Stimulated activated CD4-positive, alpha-beta T cell treated with anti-CD3 and anti-CD28 coated beads, Interleukin-4, amount 100 ng/mL, for 48 hours (primary cell): ENCODE measurements around the gene PKNOX2.

Source experiments
- DNase-seq, 2 donors: peaks; one replicate each; pipeline ENCODE4 v3.0.0-alpha.2; 2020; ENCODE audit warnings: low read depth in 2 of 2

Gene PKNOX2

GRCh38 chr11:125359130-125359529 is 194.6 kb downstream of the PKNOX2 start:
- no peak for DNase-seq

DNA sequence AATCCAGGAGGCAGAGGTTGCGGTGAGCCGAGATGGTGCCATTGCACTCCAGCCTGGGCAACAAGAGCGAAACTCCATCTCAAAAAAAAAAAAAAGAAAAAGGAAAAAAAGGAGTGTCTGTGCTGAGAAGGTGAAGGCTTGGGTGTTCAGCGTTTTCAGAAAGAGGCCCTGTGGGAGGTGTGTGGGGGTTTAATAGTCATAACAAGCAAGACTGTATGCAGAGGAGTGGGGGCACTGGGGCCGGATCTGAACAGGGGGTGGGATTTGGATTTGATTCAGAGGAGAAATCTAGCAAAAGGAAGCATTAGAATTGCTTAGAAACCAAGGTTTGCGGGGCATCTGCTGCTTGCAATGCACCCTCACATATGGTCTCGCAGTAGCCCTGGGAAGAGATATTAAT is 195.5 kb downstream of the PKNOX2 start:
- DNase-seq, result no peak

DNA sequence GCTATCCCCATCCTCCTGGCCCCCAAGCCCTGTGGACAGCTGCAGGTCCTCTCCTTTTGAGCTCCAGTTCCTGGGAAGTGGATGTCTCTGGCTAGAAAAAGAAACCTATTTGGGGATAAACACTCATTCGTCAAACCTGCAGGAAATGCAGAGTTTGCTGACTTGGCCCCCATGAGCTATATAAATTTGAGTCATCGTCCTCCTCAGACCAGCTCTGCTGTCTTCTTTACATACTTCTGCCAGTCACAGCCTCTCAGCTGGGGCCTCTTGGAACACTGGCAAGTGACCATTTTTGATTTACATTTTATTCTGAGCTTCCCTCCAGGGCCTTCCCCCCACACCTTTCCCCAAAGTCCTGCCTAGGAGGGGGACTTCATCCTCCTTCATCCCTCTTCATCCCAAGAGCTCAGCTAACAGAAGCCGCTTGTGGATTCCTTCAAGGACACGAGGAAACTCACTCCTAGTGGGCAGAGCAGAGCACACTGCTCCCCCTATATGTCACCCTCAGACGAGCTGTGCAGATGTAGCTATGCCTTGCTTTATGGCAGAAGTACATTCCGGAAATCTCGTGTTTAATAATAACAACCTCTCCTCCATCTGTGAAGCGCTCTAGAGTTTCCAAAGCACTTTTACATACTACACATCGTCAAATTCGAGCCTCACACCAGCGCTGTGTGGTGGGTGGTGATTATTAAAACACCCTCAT is 199.7 kb downstream of the PKNOX2 start:
- DNase-seq, result no peak

DNA sequence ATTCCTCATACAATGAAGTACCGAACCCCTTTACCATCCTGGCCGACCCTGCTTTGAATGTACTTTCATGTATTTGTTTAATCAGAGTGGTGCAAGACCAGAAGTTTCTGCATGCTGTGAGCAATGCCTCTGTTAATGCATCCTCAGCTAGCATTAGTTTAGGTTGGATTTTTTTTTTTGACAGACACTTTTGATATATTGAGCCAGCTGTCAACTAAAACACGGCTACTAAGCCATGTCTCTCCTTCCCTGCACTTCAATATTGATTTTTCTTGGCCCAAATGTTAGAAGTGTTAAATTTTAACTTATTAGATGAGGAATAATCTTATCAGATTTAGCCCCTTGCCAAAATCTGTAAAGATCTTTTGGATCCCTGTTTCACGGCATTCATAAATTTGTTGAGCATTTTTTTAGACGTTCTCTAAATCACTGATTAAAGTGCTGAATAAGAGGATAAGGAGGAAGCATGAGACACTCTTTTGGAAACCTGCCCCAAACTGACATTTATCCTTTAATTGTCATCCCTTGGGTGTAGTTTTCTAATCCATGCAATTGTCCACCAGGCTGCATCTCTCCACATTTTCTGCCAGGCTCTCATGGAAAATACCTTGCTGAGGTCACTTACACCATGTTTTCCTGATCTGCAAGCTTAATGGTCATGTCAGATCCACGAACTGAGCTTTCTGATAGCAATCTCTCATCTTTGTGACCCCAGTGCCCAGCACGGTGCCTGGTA is 200.8 kb downstream of the PKNOX2 start:
- no peak for DNase-seq

- no peak for DNase-seq
These were observed 203.2 kb downstream of the PKNOX2 start for GRCh38 chr11:125367710-125368109.

GRCh38 chr11:125368757-125369156 is 204.2 kb downstream of the PKNOX2 start:
- no peak for DNase-seq

- no peak for DNase-seq
These were observed 205.3 kb downstream of the PKNOX2 start for GRCh38 chr11:125369808-125370207.

DNA sequence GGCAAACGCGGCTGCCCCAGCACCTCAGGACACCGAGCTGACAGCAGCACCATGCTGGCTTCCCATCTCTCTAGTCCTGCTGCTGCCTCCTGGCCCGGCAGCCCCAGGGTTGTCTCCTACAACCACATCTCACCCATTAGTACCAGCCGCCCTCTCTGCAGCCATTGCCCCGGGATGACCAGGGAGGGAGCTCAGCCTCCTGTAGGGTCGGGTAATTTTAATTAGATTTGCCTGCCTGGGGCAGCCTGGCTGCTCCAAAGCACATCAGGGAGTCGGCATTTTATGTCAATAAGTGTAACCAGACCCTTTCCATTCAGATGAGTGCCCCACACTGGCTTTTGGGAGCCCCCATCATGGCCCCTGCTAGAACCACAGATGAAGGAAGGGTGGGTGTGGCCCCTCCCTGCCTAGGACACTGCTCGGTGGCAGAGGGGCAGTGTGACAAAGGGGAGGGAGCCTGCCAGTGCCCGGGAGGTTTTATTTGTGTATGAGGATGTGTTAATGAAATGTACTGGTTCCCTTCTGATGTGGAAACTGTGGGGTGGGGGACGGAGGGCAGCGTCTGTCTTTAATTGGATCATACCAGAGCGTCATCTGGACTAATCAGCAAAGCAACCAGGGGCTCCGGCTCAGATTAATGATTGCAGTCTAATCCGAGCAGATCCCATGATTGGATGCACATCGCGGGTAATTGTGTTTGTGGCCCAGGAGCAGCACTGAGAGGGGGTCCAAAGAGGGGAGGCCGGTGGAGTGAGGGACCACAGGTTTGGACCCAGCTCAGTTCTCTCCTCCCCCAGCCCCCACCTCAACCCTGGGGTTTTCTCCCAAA is 206.2 kb downstream of the PKNOX2 start:
- no peak for DNase-seq

DNA sequence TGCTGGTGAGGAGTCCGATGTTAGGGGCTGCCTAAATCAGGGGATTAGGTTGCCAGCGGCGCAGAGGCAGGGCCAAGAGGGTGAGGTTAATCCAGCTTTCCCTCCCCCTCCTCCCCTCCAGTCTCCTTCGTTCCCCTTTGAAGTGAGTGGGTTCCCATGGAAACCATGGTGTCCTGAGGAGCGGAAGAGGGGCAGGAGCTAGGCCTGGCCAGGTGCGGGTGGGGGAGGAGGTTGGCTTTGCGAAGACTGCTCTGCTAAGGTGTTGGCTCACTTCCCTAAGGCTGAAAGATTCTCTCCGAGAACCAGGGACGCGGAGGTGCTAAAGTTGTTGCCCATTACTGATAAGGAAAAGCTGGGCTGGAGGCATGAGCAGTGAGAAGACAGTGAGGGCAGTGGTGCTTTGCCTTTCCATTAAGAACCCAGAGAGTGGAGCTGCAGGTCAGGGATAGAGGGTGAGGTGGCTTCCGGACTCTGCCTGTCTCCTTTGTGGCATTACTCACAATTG is 206.9 kb downstream of the PKNOX2 start:
- DNase-seq, result no peak

- no peak for DNase-seq
These were observed 207.5 kb downstream of the PKNOX2 start for GRCh38 chr11:125372088-125372487.

- DNase-seq, result no peak
These were observed 208.4 kb downstream of the PKNOX2 start for GRCh38 chr11:125372911-125373310.

DNA sequence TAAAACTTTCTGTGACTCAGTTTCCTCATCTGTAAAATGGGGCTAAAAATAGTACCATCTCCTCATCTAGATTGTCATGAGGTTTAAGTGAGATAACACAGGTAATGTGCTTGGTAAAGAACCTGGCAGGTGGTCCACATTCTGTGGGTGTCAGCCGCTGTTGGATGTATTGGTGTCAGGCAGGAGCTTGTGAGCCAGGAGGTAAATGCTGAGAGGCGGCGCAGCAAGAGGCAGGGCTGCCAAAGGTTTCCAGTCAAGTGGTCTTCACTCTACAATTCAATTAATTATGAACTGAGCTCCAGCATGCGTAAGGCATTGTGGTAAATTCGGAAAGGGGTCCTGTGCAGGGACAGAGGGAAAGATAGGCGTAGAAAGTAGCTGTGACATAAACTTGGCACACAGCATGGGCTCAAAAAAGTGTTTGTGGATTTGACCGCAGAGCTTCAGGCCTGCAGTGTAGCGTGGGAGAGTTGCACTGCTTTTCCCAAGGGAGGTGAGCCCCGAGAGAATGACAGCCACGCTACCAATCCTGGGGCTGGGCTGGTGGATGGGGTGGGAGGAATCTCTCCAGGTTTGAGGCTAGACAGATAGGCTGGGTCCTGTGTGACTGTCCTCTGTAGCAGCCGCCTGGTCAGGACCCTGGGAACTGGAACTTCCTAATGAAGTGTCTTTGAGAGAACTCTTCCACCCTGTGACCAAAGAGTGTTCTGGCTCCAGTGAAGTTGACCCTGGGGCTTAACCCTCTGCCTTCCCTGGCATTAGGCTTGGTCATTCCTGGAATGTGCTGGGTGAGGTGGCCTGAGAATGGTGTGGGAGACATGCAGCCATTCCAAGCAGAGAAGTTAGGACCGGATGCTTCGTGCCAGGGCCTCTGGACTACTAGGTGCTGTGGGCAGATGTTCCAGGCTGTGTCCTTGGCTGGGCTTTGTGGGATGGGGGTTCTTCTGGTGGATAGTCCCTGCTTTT is 209.2 kb downstream of the PKNOX2 start:
- no peak for DNase-seq

DNA sequence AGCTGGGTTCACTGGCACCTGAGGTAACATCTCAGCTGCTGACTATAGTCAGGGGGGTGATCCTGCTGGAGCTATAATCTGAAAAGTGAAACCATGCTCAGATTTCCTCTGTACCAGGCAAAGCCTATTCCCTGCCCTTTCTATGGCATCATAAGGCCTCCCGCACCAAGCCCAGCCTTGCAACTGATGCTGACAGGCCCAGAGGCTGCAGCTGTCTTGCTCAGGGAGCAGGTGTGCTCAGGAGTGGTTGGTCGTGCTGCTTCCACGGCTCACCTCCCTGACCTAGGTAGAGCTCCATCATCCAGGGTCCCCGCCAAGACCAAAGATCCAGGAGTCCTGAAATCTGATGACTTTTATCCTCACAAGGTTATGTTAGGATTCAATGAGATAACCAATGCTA is 209.8 kb downstream of the PKNOX2 start:
- DNase-seq, result no peak

GRCh38 chr11:125375146-125375545 is 210.6 kb downstream of the PKNOX2 start:
- DNase-seq, result no peak

- no peak for DNase-seq
These were observed 211.6 kb downstream of the PKNOX2 start for GRCh38 chr11:125376117-125376516.

DNA sequence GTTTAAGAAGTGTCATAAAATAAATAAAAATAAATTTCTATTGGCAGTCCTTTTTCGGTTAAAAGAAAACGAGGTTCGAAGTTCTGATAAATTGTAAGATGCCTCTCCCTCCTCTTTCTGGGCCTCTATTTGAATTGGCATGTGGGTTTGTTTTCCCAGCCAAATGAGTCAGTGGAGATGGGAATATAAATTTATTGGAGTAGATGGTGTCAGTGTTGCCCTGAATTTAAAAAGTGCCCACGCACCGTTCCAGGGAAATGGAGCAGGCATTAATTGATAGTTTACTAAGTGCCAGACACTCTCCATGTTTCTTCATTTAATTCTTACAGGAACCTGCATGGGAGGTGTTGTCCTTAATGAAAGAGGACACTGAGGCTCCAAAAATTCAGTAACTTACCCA is 212.3 kb downstream of the PKNOX2 start:
- no peak for DNase-seq

DNA sequence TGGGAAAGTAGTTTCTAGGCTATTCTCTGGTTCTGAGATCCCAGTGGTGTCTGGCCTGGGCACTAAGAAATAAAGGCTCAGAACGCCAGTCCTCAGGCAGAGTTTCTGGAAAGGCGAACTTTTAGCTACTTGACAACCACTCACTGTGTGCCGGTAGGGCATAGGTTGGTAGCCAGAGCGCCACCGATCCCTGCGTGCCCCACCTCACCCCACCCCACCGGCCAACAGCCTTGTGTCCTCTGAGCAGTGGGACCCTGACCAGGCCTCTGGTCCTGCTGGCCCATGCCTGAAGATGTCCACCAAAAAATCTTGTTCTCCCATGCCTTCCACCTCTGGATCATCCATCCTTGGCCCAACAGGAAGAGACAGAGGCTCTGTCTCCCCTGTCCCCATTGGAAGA is 213.5 kb downstream of the PKNOX2 start:
- no peak for DNase-seq

DNA sequence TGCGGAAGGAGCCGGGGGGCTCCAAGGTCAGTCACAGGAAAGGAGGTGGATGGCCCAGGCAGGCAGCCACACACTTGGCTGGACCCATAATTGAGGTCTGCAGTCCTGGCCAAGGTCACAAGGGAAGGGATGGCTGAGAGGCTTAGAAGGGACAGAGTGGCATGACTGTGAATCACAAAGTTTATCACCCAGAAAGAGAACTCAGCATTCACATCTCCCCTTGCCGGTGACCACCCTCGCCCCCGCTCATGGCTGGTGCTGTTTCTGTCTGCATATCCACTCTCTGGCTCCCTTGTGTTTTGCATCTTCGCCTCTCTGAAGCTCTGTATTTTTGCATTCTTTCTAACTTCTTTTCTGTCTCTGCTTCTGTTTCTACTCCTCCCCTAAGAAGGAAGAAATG is 214.0 kb downstream of the PKNOX2 start:
- no peak for DNase-seq

- no peak for DNase-seq
These were observed 215.0 kb downstream of the PKNOX2 start for GRCh38 chr11:125379565-125379964.

GRCh38 chr11:125379981-125380380 is 215.4 kb downstream of the PKNOX2 start:
- no peak for DNase-seq

DNA sequence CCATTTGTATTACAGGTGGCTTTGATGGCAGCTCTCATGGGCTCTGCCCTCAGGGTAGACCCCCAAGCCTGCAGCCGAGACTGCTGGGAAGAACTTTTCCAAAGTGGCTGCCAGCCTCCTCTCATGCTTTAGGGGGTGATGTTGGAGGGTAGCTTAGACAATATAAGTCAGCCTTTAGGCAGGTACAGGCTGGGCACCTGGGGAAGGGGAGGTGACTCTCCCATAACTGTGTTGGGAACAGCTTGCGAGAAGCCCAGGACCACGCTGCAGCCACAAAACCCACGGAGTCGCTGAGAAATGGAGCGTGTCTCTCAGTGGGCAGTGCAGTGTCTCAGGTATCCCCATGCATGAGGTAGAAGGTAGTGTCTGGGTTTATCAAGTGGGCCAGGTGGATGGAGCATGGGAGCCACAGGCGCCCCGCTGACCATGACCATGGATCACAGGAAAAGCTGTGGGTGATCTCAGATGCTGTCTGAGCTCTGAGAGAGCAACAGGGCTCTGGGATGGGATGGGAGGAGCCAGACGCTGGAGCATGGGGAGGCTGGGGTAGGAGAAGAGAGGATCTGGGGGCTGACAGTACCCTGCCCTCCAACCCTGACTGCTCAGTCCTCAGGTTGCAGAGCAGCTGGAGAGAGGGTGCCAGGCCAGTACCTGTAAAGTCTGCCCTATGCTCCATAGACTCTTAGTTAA is 216.3 kb downstream of the PKNOX2 start:
- DNase-seq, result no peak
